Testis (tissue), 3 donors: Measurements from ENCODE around the gene RBKS. TPM values are rescaled to one million over a fixed set of nuclear protein-coding genes. Genes with fewer than 3 reads are reported as not detected.
"Not testable (repeated sequence)": the region's sequence is repeated elsewhere in the genome, so short reads cannot be mapped to it uniquely, and the experiment has no call there.

Experiments
- DNase-seq: peaks from one replicate; pipeline ENCODE4 v3.0.0-alpha.2; 2019
- H3K27ac ChIP-seq, 2 donors: fragments of 200-600 bp; sonication (generic); one replicate each; pipeline ENCODE4 v1.5.1; 2019
- H3K27me3 ChIP-seq: fragments of 200-600 bp; sonication (generic); one replicate; pipeline ENCODE4 v1.5.1; 2019
- H3K36me3 ChIP-seq: fragments of 200-600 bp; sonication (generic); one replicate; pipeline ENCODE4 v1.5.1; 2017; ENCODE audit warnings: low read depth; ENCODE audit errors: missing control alignments
- H3K4me1 ChIP-seq: fragments of 200-600 bp; sonication (generic); one replicate; pipeline ENCODE4 v1.5.1; 2019
- H3K4me3 ChIP-seq, 2 donors: fragments of 200-600 bp; sonication (generic); one replicate each; pipeline ENCODE4 v1.5.1; 2017 to 2019
- H3K9me3 ChIP-seq: fragments of 200-600 bp; sonication (generic); one replicate; pipeline ENCODE4 v1.5.1; 2017
- CTCF ChIP-seq, 3 experiments: fragments of 450-650 bp in 2 of 3; fragments of 200-600 bp in 1 of 3; sonication (generic) in 1 of 3; IDR thresholded peaks; one replicate each; pipeline ENCODE4 v1.5.1; 2016 to 2019; ENCODE audit warnings: antibody characterized with exemption in 3 of 3, mild to moderate bottlenecking in 2 of 3, moderate library complexity in 1 of 3
- POLR2A ChIP-seq: fragments of 450-650 bp; IDR thresholded peaks from one replicate; pipeline ENCODE4 v1.6.1; 2017; ENCODE audit warnings: antibody characterized with exemption, mild to moderate bottlenecking, moderate library complexity
- WGBS, 2 donors: methylation state at CpG; one replicate each; pipeline ENCODE4 v1.1.5; 2018; 5-methylcytosine and 5-hydroxymethylcytosine counted together
- intact Hi-C: fragments of 100-400 bp; cut with DNase I; formaldehyde crosslinking; loops from one replicate; pipeline ENCODE4 v1.15.1; 2023; ENCODE audit warnings: low total_unique reads
- polyA plus RNA-seq: library from polyadenylated mRNA; stranded (reverse); fragments of 350-450 nt; fragmentation: Illumina TruSeq; extraction: RNeasy Lipid Tissue Mini Kit (QIAGEN cat#74804); gene quantifications from one replicate; pipeline ENCODE4 v1.2.3, GENCODE V29; 2014; ENCODE audit warnings: low read depth, low replicate concordance; ENCODE audit not compliant: insufficient read depth
- total RNA-seq, 2 donors: library from RNA; depleted of rRNA; stranded (reverse); fragments of >200 nt; gene quantifications; one replicate each; pipeline ENCODE4 v1.2.3, GENCODE V29; 2016

The RBKS gene
- total and polyA plus RNA-seq, 3 donors from 2014 or later, result 6.1 to 18.4 (median 6.3) TPM

GRCh38 chr2:27771202-27771547, 119.0 kb downstream of the RBKS start:
- DNase-seq, result no peak
- no peaks in the 10 kb centered on the region for H3K36me3 ChIP-seq
- peaks cover 35% of the 10 kb centered on the region for H3K4me1 ChIP-seq
- peak overlapping the region; percentile 88 to 92 for H3K4me3 ChIP-seq
- WGBS, 2 donors, result 1 to 5% methylated on average over 13 of the region's 13 CpGs
- intact Hi-C loops, result no loop called here
- no peak for TF ChIP-seq CTCF (IDR thresholded peaks at IDR 0.05)
- TF ChIP-seq POLR2A, result no peak
- no peaks in the 10 kb centered on the region for H3K27me3 ChIP-seq
- H3K27ac ChIP-seq, result peak overlapping the region; percentile 93 to 96
- no peaks in the 10 kb centered on the region for H3K9me3 ChIP-seq

- no peaks in the 10 kb centered on the region for H3K27me3 ChIP-seq
- H3K9me3 ChIP-seq, result no peaks in the 10 kb centered on the region
- intact Hi-C loops, result no loop called here
- H3K4me3 ChIP-seq, result peak overlapping the region in 1 of 2 donors; percentile 15
- no peak for DNase-seq
- H3K36me3 ChIP-seq, result no peaks in the 10 kb centered on the region
- H3K27ac ChIP-seq, result no peak overlapping the region
- TF ChIP-seq CTCF (IDR thresholded peaks at IDR 0.05), result no peak
- TF ChIP-seq POLR2A, result no peak
- H3K4me1 ChIP-seq, result peaks cover 6% of the 10 kb centered on the region
- 64 to 84% methylated on average over 2 of the region's 2 CpGs for WGBS, 2 donors
Observed at GRCh38 chr2:27766287-27766661, 123.9 kb downstream of the RBKS start.

GRCh38 chr2:27765621-27766286, 124.4 kb downstream of the RBKS start:
- no peaks in the 10 kb centered on the region for H3K36me3 ChIP-seq
- H3K27me3 ChIP-seq, result no peaks in the 10 kb centered on the region
- 7 to 8% methylated on average over 29 of the region's 29 CpGs for WGBS, 2 donors
- peak; percentile 72 for DNase-seq
- H3K4me3 ChIP-seq, result peak overlapping the region; percentile 14 to 15
- peaks cover 6% of the 10 kb centered on the region for H3K4me1 ChIP-seq
- intact Hi-C loops, result no loop called here
- no peak overlapping the region for H3K27ac ChIP-seq
- TF ChIP-seq POLR2A (no peak), CTCF (IDR thresholded peaks at IDR 0.05) (no peak)
- no peaks in the 10 kb centered on the region for H3K9me3 ChIP-seq

- intact Hi-C loops, DNase-seq, H3K27ac ChIP-seq, H3K9me3 ChIP-seq, H3K4me1 ChIP-seq, H3K36me3 ChIP-seq, H3K4me3 ChIP-seq, H3K27me3 ChIP-seq: not testable (repeated sequence)
- 85 to 92% methylated on average over 3 of the region's 3 CpGs for WGBS, 2 donors
Observed at GRCh38 chr2:27764526-27764925, 125.7 kb downstream of the RBKS start.

- TF ChIP-seq POLR2A, result no peak
- TF ChIP-seq CTCF (IDR thresholded peaks at IDR 0.05), result no peak
- Histone ChIP-seq H3K27me3 (no peaks in the 10 kb centered on the region), H3K27ac (no peak overlapping the region), H3K4me3 (no peak overlapping the region), H3K36me3 (no peaks in the 10 kb centered on the region), H3K9me3 (no peaks in the 10 kb centered on the region), H3K4me1 (peaks cover 6% of the 10 kb centered on the region)
- no peak for DNase-seq
- 95% methylated on average over 7 of the region's 7 CpGs for WGBS, 2 donors
- intact Hi-C loops, result no loop called here
Observed at GRCh38 chr2:27763907-27764267, 126.3 kb downstream of the RBKS start.
